ENCODE results near the gene TBC1D4. TPM values are rescaled to one million over a fixed set of nuclear protein-coding genes. Genes with fewer than 3 reads are reported as not detected.

The TBC1D4 gene
- total RNA-seq, 2 donors from 2014 or later = 64.9 to 67.1 TPM

DNA sequence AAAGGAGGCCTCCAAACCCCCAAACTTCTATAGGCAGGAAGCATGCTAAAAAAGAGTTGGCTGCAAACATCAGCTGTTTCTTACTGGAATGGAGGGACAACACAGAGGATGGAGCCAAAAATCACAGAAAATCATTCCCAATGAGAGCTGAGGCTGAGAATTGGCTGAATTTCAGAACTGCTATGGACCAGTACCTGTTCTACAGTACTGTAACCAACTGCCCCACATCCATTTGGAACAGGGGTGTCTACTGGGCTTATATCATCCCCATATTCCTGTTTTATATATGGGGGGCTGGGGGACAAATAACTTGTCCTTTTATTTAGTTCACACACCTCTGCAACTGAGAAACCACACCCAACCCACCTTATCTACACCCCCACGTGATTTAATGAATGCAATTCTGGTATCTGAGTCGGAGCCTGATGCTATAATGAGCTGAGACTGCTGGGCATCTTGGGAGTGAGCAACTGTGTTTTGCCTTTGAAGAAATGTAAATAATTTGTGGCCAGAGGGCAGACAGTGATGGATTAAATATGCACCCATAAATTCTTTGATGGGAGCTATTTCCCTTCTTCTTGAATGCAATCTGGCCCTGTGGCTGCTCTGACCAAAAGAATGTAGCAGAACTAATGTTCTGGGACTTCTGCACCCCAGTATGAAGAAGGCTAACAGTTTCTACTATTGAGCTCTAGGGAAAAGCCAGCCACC, 82.6 kb downstream of the TBC1D4 start:
- Mint-ChIP-seq H3K36me3 (ENCODE audit: low read depth) (no peaks in the 10 kb centered on the region), H3K4me1 (no peaks in the 10 kb centered on the region), H3K27ac (no peak overlapping the region), H3K27me3 (peaks cover 15% of the 10 kb centered on the region), H3K4me3 (no peak overlapping the region)
- H3K9me3 ChIP-seq (ENCODE audit: control insufficient read depth, low read length, poor library complexity, severe bottlenecking) = no peaks in the 10 kb centered on the region
- no peak for DNase-seq
- no peak for ATAC-seq

DNA sequence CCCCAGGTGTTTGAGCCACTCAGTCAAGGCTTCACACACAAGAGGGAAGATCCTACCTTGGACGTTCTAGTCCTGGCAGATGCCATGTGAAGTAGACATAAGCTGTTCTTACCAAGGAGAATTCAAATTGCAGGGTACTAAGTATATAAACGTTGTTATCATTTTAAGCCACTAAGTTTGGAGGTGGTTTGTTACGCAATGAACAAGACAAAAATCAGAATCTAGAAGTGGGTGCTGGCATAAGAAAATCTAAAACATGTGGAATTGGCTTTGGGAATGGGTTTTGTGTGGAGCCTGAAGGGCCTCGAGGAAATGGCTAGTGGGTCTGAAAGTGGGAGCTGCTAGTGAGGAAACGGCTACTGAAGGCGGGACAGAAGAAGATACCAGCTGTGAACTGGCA, 83.9 kb downstream of the TBC1D4 start:
- DNase-seq (no peak), ATAC-seq (no peak)
- no peak overlapping the region for H3K4me3 Mint-ChIP-seq
- no peaks in the 10 kb centered on the region for H3K36me3 Mint-ChIP-seq (ENCODE audit: low read depth)
- no peaks in the 10 kb centered on the region for H3K9me3 ChIP-seq (ENCODE audit: control insufficient read depth, low read length, poor library complexity, severe bottlenecking)
- H3K27ac Mint-ChIP-seq = no peak overlapping the region
- no peaks in the 10 kb centered on the region for H3K4me1 Mint-ChIP-seq
- H3K27me3 Mint-ChIP-seq = peaks cover 10% of the 10 kb centered on the region

DNA sequence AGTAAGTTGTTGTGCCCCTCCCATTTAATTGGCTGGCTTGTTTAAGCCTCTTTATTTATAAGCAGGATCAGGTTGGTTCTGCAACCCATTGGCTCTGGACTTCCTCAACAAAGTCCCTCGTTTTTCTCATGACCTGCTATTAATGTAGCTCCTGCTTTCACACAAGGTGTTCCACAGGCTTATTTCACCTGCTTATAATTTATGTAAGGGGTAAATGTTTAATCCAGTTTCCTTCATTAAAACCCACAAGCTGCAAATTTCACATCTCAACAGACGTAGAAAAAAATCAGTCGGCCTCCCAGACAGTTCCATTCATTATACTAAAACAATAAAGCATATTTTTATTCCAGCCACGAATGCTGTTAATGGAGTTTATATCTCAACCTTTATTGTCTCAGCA, 86.1 kb downstream of the TBC1D4 start:
- H3K4me1 Mint-ChIP-seq = no peaks in the 10 kb centered on the region
- no peak overlapping the region for H3K4me3 Mint-ChIP-seq
- H3K36me3 Mint-ChIP-seq (ENCODE audit: low read depth) = no peaks in the 10 kb centered on the region
- no peak for DNase-seq
- ATAC-seq = no peak
- H3K27me3 Mint-ChIP-seq = peaks cover 6% of the 10 kb centered on the region
- H3K27ac Mint-ChIP-seq = no peak overlapping the region
- no peaks in the 10 kb centered on the region for H3K9me3 ChIP-seq (ENCODE audit: control insufficient read depth, low read length, poor library complexity, severe bottlenecking)

DNA sequence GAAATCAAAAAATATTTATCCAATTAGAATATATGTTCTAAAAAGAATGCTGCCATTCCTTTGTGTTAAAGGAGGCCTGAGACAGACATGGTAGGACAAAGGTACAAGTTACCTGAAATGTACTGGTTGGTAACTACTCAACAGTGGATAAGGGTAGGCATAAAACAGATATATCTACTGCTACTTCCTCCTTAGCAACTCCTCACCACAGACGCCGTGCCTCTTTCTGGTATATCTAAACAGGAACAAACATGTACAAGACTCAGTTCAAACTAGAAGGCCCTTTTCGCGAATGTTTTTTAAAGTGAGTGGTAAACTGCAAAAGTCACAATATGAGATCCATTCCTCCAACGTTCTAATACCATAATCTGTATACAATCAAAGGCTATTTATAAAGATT, 86.9 kb downstream of the TBC1D4 start:
- no peaks in the 10 kb centered on the region for H3K4me1 Mint-ChIP-seq
- no peak overlapping the region for H3K27ac Mint-ChIP-seq
- no peaks in the 10 kb centered on the region for H3K9me3 ChIP-seq (ENCODE audit: control insufficient read depth, low read length, poor library complexity, severe bottlenecking)
- no peaks in the 10 kb centered on the region for H3K36me3 Mint-ChIP-seq (ENCODE audit: low read depth)
- no peak for DNase-seq
- no peak for ATAC-seq
- peaks cover 6% of the 10 kb centered on the region for H3K27me3 Mint-ChIP-seq
- H3K4me3 Mint-ChIP-seq = no peak overlapping the region

DNA sequence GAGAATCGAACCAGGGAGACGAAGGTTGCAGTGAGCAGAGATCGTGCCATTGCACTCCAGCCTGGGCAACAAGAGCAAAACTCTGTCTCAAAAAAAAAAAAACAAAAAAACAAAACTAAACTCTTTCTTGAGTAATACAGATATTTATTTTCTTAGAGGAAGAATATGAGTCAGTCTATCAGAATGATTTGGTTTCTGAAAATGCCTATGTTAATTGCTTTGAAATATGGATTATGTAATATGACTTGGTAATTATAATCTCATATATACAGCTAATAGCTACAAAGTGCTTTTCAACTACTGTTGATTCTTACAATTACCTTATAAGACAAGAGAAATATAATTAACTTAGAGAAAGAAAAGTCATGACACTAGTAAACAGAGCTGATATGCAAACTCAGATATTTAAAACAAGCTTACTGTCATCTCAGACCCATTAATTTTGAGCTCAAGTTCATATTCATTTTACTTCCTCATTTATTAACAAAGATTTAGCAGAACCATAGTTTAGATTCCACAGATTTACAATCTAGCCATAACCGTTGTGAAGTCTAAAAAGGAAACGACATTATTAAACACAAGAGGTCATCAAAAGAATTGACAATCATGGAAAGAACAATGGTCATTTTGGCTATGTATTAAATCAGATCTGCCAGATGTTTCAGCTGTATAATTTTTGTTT, 88.0 kb downstream of the TBC1D4 start:
- Mint-ChIP-seq H3K27ac (no peak overlapping the region), H3K36me3 (ENCODE audit: low read depth) (no peaks in the 10 kb centered on the region), H3K4me3 (no peak overlapping the region), H3K27me3 (peaks cover 6% of the 10 kb centered on the region), H3K4me1 (no peaks in the 10 kb centered on the region)
- ATAC-seq (no peak), DNase-seq (no peak)
- no peaks in the 10 kb centered on the region for H3K9me3 ChIP-seq (ENCODE audit: control insufficient read depth, low read length, poor library complexity, severe bottlenecking)

DNA sequence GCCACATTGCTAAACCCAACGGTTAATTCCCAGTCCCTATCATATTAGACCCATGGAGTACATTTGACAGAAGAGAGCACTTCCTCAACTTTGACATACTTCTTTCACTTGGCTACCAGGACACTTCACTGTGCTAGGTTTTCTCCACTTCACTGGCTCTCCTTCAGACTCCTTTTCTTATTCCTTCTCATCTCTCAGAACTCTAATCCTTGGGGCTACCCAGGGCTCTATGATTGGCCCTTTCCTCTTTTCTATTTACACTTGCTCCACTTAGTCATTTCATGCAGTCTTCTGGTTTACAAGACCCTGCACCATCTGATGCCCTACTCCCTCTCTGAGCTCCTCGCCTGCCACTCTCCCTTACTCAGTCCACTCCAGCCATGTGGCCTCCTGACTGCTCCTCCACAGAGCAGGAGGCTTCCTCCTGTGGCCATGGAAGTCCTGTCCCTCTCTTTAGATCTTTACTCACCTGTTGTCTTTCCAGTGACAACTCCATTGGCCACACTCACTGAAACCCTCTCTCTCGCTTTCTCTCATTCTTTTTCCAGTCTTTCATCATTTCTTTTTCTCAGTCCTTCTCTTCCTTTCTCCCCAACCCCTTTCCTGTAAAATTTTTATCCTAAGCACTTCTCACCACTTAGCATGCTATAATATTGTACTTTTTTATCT, 90.4 kb downstream of the TBC1D4 start:
- Mint-ChIP-seq H3K4me1 (no peaks in the 10 kb centered on the region), H3K27ac (no peak overlapping the region), H3K27me3 (no peaks in the 10 kb centered on the region), H3K36me3 (ENCODE audit: low read depth) (no peaks in the 10 kb centered on the region), H3K4me3 (no peak overlapping the region)
- ATAC-seq (no peak), DNase-seq (no peak)
- no peaks in the 10 kb centered on the region for H3K9me3 ChIP-seq (ENCODE audit: control insufficient read depth, low read length, poor library complexity, severe bottlenecking)

DNA sequence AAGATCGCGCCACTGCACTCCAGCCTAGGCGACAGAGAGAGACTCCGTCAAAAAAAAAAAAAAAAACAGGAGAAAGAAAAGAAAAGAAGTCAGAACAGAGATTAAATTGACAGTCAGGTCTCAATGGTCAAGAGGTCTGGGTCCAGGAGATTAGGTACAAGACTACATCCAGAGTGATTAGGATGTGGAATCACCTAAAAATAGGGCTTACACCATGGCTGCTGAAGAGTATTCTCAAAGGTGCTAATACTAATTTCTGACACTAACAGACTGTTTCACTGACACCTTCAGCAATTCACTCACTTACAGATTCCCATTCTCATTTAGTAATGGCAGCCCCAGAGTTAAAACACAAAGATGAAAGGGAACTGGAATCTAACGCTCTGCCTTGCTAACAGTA, 91.7 kb downstream of the TBC1D4 start:
- no peak for ATAC-seq
- Mint-ChIP-seq H3K4me3 (no peak overlapping the region), H3K27ac (no peak overlapping the region), H3K4me1 (peaks cover under 1% of the 10 kb centered on the region), H3K27me3 (no peaks in the 10 kb centered on the region), H3K36me3 (ENCODE audit: low read depth) (no peaks in the 10 kb centered on the region)
- no peak for DNase-seq
- H3K9me3 ChIP-seq (ENCODE audit: control insufficient read depth, low read length, poor library complexity, severe bottlenecking) = no peaks in the 10 kb centered on the region

DNA sequence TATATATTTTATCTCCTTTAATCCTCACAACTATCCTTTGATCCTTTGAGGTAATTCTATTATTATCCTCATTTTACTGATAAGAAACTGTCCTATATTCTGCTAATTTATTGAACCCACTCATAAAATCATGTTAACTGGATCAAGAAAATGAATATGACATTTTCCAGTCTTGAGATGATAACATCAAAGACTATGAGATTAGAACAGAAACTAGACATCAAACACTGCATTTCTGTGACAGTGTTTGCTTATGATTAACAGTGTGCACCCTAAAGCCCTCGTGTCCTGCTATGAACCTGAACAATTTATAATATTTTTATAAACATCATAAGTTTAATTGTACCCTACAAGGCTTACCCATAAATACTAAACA, 96.3 kb downstream of the TBC1D4 start:
- ATAC-seq (no peak), DNase-seq (no peak)
- Mint-ChIP-seq H3K4me3 (no peak overlapping the region), H3K27ac (no peak overlapping the region), H3K27me3 (no peaks in the 10 kb centered on the region), H3K36me3 (ENCODE audit: low read depth) (peaks cover 5% of the 10 kb centered on the region), H3K4me1 (peaks cover 4% of the 10 kb centered on the region)
- H3K9me3 ChIP-seq (ENCODE audit: control insufficient read depth, low read length, poor library complexity, severe bottlenecking) = no peaks in the 10 kb centered on the region

DNA sequence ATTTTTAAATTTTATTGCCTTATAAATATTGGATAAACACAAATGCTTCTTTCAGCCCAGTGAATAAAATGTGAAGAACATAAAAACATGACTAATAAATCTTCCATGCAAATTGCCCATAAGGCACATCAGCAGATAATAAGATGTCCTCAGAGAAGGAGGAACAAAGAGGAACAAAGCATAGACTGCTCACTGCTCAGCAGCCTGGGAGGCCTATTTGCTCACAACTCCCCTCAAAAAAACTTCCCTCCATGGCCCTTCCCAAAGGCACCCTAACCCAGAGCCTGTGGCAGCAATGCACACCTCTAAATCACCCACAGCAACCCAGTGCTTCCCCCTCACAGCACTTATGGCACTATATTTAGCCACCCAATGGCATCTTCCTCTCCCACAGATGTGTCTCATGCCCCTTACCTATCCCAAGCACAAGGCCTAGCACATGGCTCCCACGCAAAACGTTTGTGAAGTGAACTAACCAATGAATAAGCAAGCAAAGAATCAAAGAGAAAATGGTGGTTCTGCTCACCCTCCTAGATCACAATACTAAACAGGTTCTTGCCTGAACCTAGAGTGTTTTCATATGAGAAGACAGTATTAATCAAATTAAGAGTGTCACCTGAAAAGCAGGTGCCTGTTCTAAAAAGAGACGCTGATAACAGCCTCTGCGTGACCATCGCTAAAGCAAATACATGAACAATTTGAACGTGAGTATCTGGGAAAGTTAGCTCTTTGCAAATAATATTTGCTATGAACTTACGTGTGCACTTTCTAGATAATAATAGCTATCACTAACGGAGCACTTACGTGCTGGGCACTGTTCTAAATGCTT, 96.9 kb downstream of the TBC1D4 start:
- Mint-ChIP-seq H3K36me3 (ENCODE audit: low read depth) (peaks cover 5% of the 10 kb centered on the region), H3K4me3 (no peak overlapping the region), H3K27ac (no peak overlapping the region), H3K27me3 (no peaks in the 10 kb centered on the region), H3K4me1 (peaks cover 5% of the 10 kb centered on the region)
- no peaks in the 10 kb centered on the region for H3K9me3 ChIP-seq (ENCODE audit: control insufficient read depth, low read length, poor library complexity, severe bottlenecking)
- ATAC-seq (no peak), DNase-seq (no peak)

DNA sequence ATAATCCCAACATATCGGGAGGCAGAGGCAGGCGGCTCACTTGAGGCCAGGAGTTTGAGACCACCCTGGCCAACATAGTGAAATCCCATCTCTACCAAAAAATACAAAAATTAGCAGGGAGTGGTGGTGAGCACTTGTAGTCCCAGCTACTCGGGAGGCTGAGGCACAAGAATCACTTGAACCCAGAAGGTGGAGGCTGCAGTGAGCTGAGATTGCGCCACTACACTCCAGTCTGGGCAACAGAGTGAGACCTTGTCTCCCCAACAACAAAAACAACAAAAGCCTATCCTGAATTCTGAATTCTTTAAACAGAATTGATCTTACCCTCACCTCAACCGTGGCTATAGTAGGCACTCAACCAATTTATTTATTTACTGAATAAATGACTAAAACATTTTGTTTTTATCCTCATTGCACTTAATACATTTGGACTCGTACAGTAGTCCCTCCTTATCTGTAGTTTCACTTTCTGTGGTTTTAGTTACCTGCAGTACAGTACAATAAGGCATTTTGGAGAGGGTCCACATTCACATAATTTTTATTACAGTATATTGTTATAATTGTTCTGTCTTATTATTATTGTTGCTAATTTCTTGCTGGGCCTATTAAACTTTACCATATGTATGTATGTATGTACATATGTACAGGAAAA, 98.8 kb downstream of the TBC1D4 start:
- no peak for DNase-seq
- H3K4me1 Mint-ChIP-seq = peaks cover 5% of the 10 kb centered on the region
- H3K36me3 Mint-ChIP-seq (ENCODE audit: low read depth) = peaks cover 5% of the 10 kb centered on the region
- no peaks in the 10 kb centered on the region for H3K27me3 Mint-ChIP-seq
- ATAC-seq = no peak
- H3K27ac Mint-ChIP-seq = no peak overlapping the region
- no peaks in the 10 kb centered on the region for H3K9me3 ChIP-seq (ENCODE audit: control insufficient read depth, low read length, poor library complexity, severe bottlenecking)
- H3K4me3 Mint-ChIP-seq = no peak overlapping the region

DNA sequence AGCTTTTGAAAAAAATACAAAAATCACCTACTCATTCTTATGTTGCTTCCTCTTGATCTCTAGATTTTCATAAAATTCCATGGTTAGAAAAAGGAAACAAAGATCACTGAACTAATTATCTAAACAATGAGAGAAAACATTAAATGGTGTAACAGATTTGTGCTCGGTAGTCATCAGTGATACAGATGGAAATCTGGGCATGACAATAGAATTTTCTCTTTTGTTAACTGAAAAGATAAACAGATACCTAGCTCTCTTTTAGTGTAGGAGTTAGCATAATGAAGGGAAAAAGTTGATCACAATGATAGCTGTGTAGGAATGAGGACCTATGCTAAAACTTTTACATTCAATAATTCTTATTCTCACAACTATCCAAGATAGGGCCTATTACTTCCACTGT, 103.7 kb downstream of the TBC1D4 start:
- Mint-ChIP-seq H3K27me3 (peaks cover 13% of the 10 kb centered on the region), H3K27ac (no peak overlapping the region), H3K36me3 (ENCODE audit: low read depth) (peaks cover 5% of the 10 kb centered on the region), H3K4me3 (no peak overlapping the region), H3K4me1 (peaks cover 4% of the 10 kb centered on the region)
- no peak for ATAC-seq
- no peak for DNase-seq
- no peaks in the 10 kb centered on the region for H3K9me3 ChIP-seq (ENCODE audit: control insufficient read depth, low read length, poor library complexity, severe bottlenecking)

DNA sequence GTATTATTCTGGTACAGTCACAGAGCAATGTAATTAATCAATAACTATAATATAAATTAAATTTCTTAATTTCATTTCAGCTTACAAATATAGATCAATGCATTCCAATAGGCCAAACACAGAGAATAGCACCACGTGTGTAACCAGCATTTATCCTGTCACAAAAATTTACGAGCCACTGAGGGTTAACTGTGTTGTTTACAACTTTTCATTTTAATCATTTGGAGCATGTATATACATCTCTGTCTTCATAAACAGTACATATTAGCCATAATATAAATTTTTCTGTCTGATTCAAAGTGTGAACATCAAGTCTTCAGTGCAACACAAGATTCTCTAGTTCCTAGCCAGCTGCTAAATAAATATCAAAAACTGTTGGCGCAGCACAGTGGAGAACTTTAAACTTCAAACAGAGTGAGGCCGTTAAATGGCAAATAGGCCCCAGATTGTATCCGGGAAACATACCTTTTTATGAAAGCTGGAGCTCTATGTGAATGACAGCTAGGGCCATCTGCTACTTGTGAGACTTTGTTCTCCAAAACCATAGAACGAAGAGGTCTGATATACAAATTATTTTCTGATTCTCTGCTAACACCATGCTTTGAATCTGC, 105.1 kb downstream of the TBC1D4 start:
- Mint-ChIP-seq H3K36me3 (ENCODE audit: low read depth) (peaks cover under 1% of the 10 kb centered on the region), H3K4me3 (no peak overlapping the region), H3K27ac (no peak overlapping the region), H3K4me1 (peaks cover 4% of the 10 kb centered on the region), H3K27me3 (peaks cover 13% of the 10 kb centered on the region)
- ATAC-seq = no peak
- H3K9me3 ChIP-seq (ENCODE audit: control insufficient read depth, low read length, poor library complexity, severe bottlenecking) = no peaks in the 10 kb centered on the region
- DNase-seq = no peak
